Breast epithelium (tissue), 4 donors: ENCODE data around the gene NUP153. TPM values are rescaled to one million over a fixed set of nuclear protein-coding genes. Genes with fewer than 3 reads are reported as not detected.

Experiments used
- DNase-seq, 2 donors: peaks; one replicate each; pipeline ENCODE4 v3.0.0-alpha.2; 2019; ENCODE audit warnings: low spot score in 2 of 2
- H3K27ac ChIP-seq, 2 donors: fragments of 200-600 bp; sonication (generic) in 1 of 2; one replicate each; pipeline ENCODE4 v1.5.1; 2016 to 2019; ENCODE audit warnings: mild to moderate bottlenecking in 1 of 2
- H3K27me3 ChIP-seq, 2 donors: fragments of 200-600 bp; sonication (generic) in 1 of 2; one replicate each; pipeline versions ENCODE4 v1.5.1 to v1.6.0; 2017 to 2019; ENCODE audit warnings: control low read depth in 1 of 2, mild to moderate bottlenecking in 1 of 2
- H3K36me3 ChIP-seq: fragments of 200-600 bp; one replicate; pipeline ENCODE4 v1.5.1; 2019
- H3K4me1 ChIP-seq, 2 donors: fragments of 200-600 bp; sonication (generic); one replicate each; pipeline ENCODE4 v1.5.1; 2016 to 2019; ENCODE audit warnings: control low read depth in 1 of 2
- H3K4me3 ChIP-seq, 3 donors: fragments of 200-600 bp; sonication (generic); 1 replicate in 2 of 3; 2 replicates in 1 of 3; pipeline ENCODE4 v1.5.1; 2016 to 2019; ENCODE audit warnings: mild to moderate bottlenecking in 3 of 3, moderate library complexity in 2 of 3
- H3K9me3 ChIP-seq, 2 donors: fragments of 200-600 bp; sonication (generic) in 1 of 2; one replicate each; pipeline ENCODE4 v1.5.1; 2016 to 2019; ENCODE audit warnings: control low read depth in 1 of 2
- CTCF ChIP-seq, 3 donors: fragments of 450-650 bp; IDR thresholded peaks; one replicate each; pipeline ENCODE4 v1.5.1; 2016 to 2017; ENCODE audit warnings: antibody characterized with exemption in 3 of 3, mild to moderate bottlenecking in 3 of 3, moderate library complexity in 3 of 3
- POLR2A ChIP-seq: fragments of 450-650 bp; IDR thresholded peaks from one replicate; pipeline ENCODE4 v1.6.1; 2016; ENCODE audit warnings: antibody characterized with exemption, mild to moderate bottlenecking, moderate library complexity
- POLR2AphosphoS5 ChIP-seq, 3 donors: sonication (generic); formaldehyde crosslinking; IDR thresholded peaks; one replicate each; pipeline ENCODE4 v1.6.1; 2017; ENCODE audit warnings: antibody characterized with exemption in 3 of 3
- intact Hi-C: fragments of 100-400 bp; cut with DNase I; formaldehyde crosslinking; loops from one replicate; pipeline ENCODE4 v1.15.1; 2023; ENCODE audit warnings: low total_unique reads
- total RNA-seq, 3 donors: library from RNA; depleted of rRNA; stranded (reverse); fragments of >200 nt; gene quantifications; one replicate each; pipeline ENCODE4 v1.1.0, GENCODE V29; 2016

The NUP153 gene
- total RNA-seq, 3 donors from 2014 or later: 34.1 to 61.2 (median 38.3) TPM

DNA sequence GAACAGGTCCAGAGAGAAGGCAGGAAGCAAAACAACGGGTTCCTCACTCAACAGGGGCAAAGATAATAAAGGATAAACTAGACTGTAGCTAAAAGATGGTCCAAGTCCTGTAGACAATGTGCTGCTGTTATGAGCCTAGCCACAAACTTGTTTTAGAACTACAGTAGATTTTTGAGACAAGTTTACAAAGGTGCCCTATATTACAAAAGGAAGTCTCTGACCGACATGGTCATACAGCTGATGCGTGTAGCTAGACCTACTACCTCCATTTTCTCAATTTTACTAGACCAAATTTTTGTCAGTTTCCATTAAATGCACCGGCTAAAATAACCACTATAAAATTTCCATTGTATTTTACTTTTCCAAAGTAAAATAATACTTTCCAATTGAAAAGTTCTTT is 94.7 kb downstream of the NUP153 start:
- no peak for TF ChIP-seq POLR2A
- TF ChIP-seq POLR2AphosphoS5 (IDR thresholded peaks at IDR 0.05): no peak
- TF ChIP-seq CTCF (IDR thresholded peaks at IDR 0.05): no peak
- Histone ChIP-seq H3K9me3 (no peaks in the 10 kb centered on the region), H3K36me3 (peaks cover 5% of the 10 kb centered on the region), H3K4me1 (no peaks in the 10 kb centered on the region), H3K27ac (no peak overlapping the region), H3K27me3 (no peaks in the 10 kb centered on the region), H3K4me3 (no peak overlapping the region)
- no peak for DNase-seq
- intact Hi-C loops: no loop called here

- no peak for DNase-seq
- intact Hi-C loops: no loop called here
- H3K36me3 ChIP-seq: peaks cover 5% of the 10 kb centered on the region
These were observed 95.9 kb downstream of the NUP153 start for GRCh38 chr6:17610835-17611234.

GRCh38 chr6:17606606-17607005 is 100.1 kb downstream of the NUP153 start:
- Histone ChIP-seq H3K4me1 (no peaks in the 10 kb centered on the region), H3K27me3 (no peaks in the 10 kb centered on the region), H3K4me3 (no peak overlapping the region), H3K9me3 (no peaks in the 10 kb centered on the region), H3K36me3 (no peaks in the 10 kb centered on the region), H3K27ac (no peak overlapping the region)
- TF ChIP-seq POLR2A: no peak
- no peak for TF ChIP-seq CTCF (IDR thresholded peaks at IDR 0.05)
- TF ChIP-seq POLR2AphosphoS5 (IDR thresholded peaks at IDR 0.05): no peak
- intact Hi-C loops: no loop called here
- no peak for DNase-seq

More at GRCh38 chr6:17610835-17611234, 95.9 kb downstream of the NUP153 start:
- TF ChIP-seq POLR2A: no peak
- no peak for TF ChIP-seq POLR2AphosphoS5 (IDR thresholded peaks at IDR 0.05)
- no peak for TF ChIP-seq CTCF (IDR thresholded peaks at IDR 0.05)
- Histone ChIP-seq H3K27ac (no peak overlapping the region), H3K9me3 (no peaks in the 10 kb centered on the region), H3K27me3 (no peaks in the 10 kb centered on the region), H3K4me3 (no peak overlapping the region), H3K4me1 (no peaks in the 10 kb centered on the region)

DNA sequence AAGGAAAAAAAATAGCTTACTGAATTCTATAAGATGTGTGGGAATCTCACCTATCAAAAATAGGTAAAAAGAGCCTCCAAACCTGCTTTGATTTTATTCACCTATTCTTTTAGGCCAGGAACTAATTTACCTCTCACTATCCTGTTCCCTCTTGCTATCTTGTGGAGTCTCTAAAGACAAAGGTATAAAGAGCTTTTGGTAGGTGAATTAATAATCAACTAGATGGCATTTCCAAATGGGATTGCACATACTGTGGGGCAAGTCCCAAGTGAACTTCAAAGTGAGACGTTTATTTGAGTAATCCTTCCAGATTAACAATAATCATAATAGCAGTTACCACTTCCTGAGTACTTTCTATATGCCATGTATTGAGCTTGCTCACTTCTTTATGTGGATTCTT is 103.8 kb downstream of the NUP153 start:
- no peak overlapping the region for H3K27ac ChIP-seq
- intact Hi-C loops: no loop called here
- H3K4me1 ChIP-seq: no peaks in the 10 kb centered on the region
- TF ChIP-seq POLR2A: no peak
- no peak for TF ChIP-seq POLR2AphosphoS5 (IDR thresholded peaks at IDR 0.05)
- TF ChIP-seq CTCF (IDR thresholded peaks at IDR 0.05): no peak
- no peaks in the 10 kb centered on the region for H3K27me3 ChIP-seq
- H3K4me3 ChIP-seq: no peak overlapping the region
- no peaks in the 10 kb centered on the region for H3K36me3 ChIP-seq
- DNase-seq: no peak
- no peaks in the 10 kb centered on the region for H3K9me3 ChIP-seq

GRCh38 chr6:17601386-17601703 is 105.4 kb downstream of the NUP153 start:
- no peak for DNase-seq
- Histone ChIP-seq H3K9me3 (no peaks in the 10 kb centered on the region), H3K4me1 (no peaks in the 10 kb centered on the region), H3K4me3 (peak overlapping the region; percentile 79 to 96 (median 93)), H3K36me3 (no peaks in the 10 kb centered on the region), H3K27ac (peak overlapping the region; percentile 91 to 97), H3K27me3 (no peaks in the 10 kb centered on the region)
- TF ChIP-seq POLR2AphosphoS5 (IDR thresholded peaks at IDR 0.05) (no peak), POLR2A (no peak), CTCF (IDR thresholded peaks at IDR 0.05) (no peak)
- intact Hi-C loops: no loop called here
